ENCODE data around the gene ZSWIM4.

The ZSWIM4 gene

GRCh38 chr19:13814550-13814949, 19.3 kb downstream of the ZSWIM4 start:
- DNase-seq, result no peak

GRCh38 chr19:13817018-13817614, 21.9 kb downstream of the ZSWIM4 start:
- peak; percentile 72 for DNase-seq

GRCh38 chr19:13817615-13818371, 22.6 kb downstream of the ZSWIM4 start:
- DNase-seq, result peak; percentile 83

GRCh38 chr19:13819238-13819637, 24.0 kb downstream of the ZSWIM4 start:
- no peak for DNase-seq

GRCh38 chr19:13821292-13821691, 26.0 kb downstream of the ZSWIM4 start:
- DNase-seq, result no peak

- no peak for DNase-seq
These were observed 28.0 kb downstream of the ZSWIM4 start for GRCh38 chr19:13823256-13823655.

- DNase-seq, result no peak
These were observed 28.7 kb downstream of the ZSWIM4 start for GRCh38 chr19:13823901-13824300.

- DNase-seq, result no peak
These were observed 29.5 kb downstream of the ZSWIM4 start for GRCh38 chr19:13824703-13825102.

GRCh38 chr19:13825489-13826441, 30.5 kb downstream of the ZSWIM4 start:
- no peak for DNase-seq

GRCh38 chr19:13826652-13827235, 31.5 kb downstream of the ZSWIM4 start:
- DNase-seq, result no peak

- no peak for DNase-seq
These were observed 32.4 kb downstream of the ZSWIM4 start for GRCh38 chr19:13827656-13828055.

GRCh38 chr19:13830114-13830740, 35.0 kb downstream of the ZSWIM4 start:
- no peak for DNase-seq

GRCh38 chr19:13830741-13831536, 35.7 kb downstream of the ZSWIM4 start:
- no peak for DNase-seq

GRCh38 chr19:13831537-13832467, 36.6 kb downstream of the ZSWIM4 start:
- no peak for DNase-seq

GRCh38 chr19:13833330-13834243, 38.3 kb downstream of the ZSWIM4 start:
- peak; percentile 87 for DNase-seq

- no peak for DNase-seq
These were observed 39.2 kb downstream of the ZSWIM4 start for GRCh38 chr19:13834244-13835069.

GRCh38 chr19:13835791-13836723, 40.8 kb downstream of the ZSWIM4 start:
- no peak for DNase-seq
